ENCODE measurements around the gene DEPDC4. TPM values are rescaled to one million over a fixed set of nuclear protein-coding genes. Genes with fewer than 3 reads are reported as not detected.

DEPDC4 gene
- total and polyA plus RNA-seq, 2 of the 4 experiments (the other 2 are of a cell fraction) = 0.72 to 0.79 TPM

- no peak overlapping the region for H4K5ac ChIP-seq (ENCODE audit: low read depth, low read length)
- no peak overlapping the region for H3K14ac ChIP-seq (replicated peaks; ENCODE audit: low read depth, low read length)
- no peak overlapping the region for H3K27ac ChIP-seq (ENCODE audit: insufficient read depth, low read length)
- H2BK120ac ChIP-seq (ENCODE audit: low read depth, low read length) = no peak overlapping the region
- ChIA-PET POLR2A (ENCODE audit: unreplicated experiment) (no interaction called here), CTCF (no interaction called here)
- no peak overlapping the region for H3K4me3 ChIP-seq (ENCODE audit: insufficient read depth, low read depth, low read length)
- intact Hi-C loops (cut with micrococcal nuclease) (no loop called here), dilution Hi-C loops (cut with HindIII; ENCODE audit: low sequenced_read_pairs, unreplicated experiment) (no loop called here), in situ Hi-C loops (cut with MboI; ENCODE audit: low sequenced_read_pairs) (no loop called here)
- no peak overlapping the region for H2AK9ac ChIP-seq (replicated peaks; ENCODE audit: low read depth, low read length, poor library complexity)
- H3K4ac ChIP-seq (ENCODE audit: low read depth, low read length) = no peak overlapping the region
- DNase-seq (no peak), ATAC-seq (ENCODE audit: low read depth) (no peak)
- H3K4me2 ChIP-seq (ENCODE audit: low read depth, low read length) = no peak overlapping the region
- no peak for TF ChIP-seq RAD21 (IDR thresholded peaks at IDR 0.05; ENCODE audit: low read length)
- TF ChIP-seq NFE2L2 (IDR thresholded peaks at IDR 0.05; ENCODE audit: low read depth, low read length) = no peak
- no peak for TF ChIP-seq CEBPB (IDR thresholded peaks at IDR 0.05; ENCODE audit: low read depth, low read length)
- TF ChIP-seq CHD1 (IDR thresholded peaks at IDR 0.05; ENCODE audit: low read depth, low read length) = no peak
- TF ChIP-seq CTCF (conservative IDR thresholded peaks at IDR 0.05; ENCODE audit: low read depth, low read length) = no peak
- no peak for TF ChIP-seq MXI1 (IDR thresholded peaks at IDR 0.05; ENCODE audit: borderline replicate concordance, low read depth, low read length)
- TF ChIP-seq MAZ (IDR thresholded peaks at IDR 0.05; ENCODE audit: borderline replicate concordance, low read depth, low read length) = no peak
- no peak for TF ChIP-seq RFX5 (IDR thresholded peaks at IDR 0.05; ENCODE audit: low read depth, low read length)
- TF ChIP-seq POLR2A (IDR thresholded peaks at IDR 0.05; ENCODE audit: low read depth, low read length) = no peak
- TF ChIP-seq FOS (IDR thresholded peaks at IDR 0.05; ENCODE audit: low read depth, low read length) = no peak
- TF ChIP-seq RCOR1 (IDR thresholded peaks at IDR 0.05; ENCODE audit: insufficient replicate concordance, low read length) = no peak
- no peak for TF ChIP-seq ELK1 (IDR thresholded peaks at IDR 0.05; ENCODE audit: borderline replicate concordance, low read depth, low read length)
- no peak overlapping the region for H2BK5ac ChIP-seq (ENCODE audit: low read depth, low read length, poor library complexity, severe bottlenecking)
- no peak overlapping the region for H3K23ac ChIP-seq (ENCODE audit: low read depth, low read length)
- H2AK5ac ChIP-seq (ENCODE audit: low read depth, low read length) = no peak overlapping the region
- H3K79me1 ChIP-seq (ENCODE audit: low read depth in 1 of 2, low read length in 2 of 2) = peaks cover 8 to 19% of the 10 kb centered on the region in 2 experiments
- no peaks in the 10 kb centered on the region for H3K27me3 ChIP-seq (ENCODE audit: control insufficient read depth, insufficient read depth, low read length)
- H2BK20ac ChIP-seq (ENCODE audit: low read depth, low read length) = no peak overlapping the region
- H4K8ac ChIP-seq (ENCODE audit: low read depth in 2 of 2, low read length in 2 of 2) = no peak overlapping the region
- peaks cover 4% of the 10 kb centered on the region for H3K36me3 ChIP-seq (ENCODE audit: control insufficient read depth, insufficient read depth, low read length)
- no peak overlapping the region for H3K9ac ChIP-seq (ENCODE audit: low read depth, low read length)
- no peak overlapping the region for H3K18ac ChIP-seq (ENCODE audit: low read depth, low read length)
- H2AFZ ChIP-seq (replicated peaks; ENCODE audit: low read length, poor library complexity) = no peak overlapping the region
- no TSS peak for BruUV-seq (replicated peaks)
- H2BK15ac ChIP-seq (ENCODE audit: low read depth, low read length) = no peak overlapping the region
- no CpG with 5 or more reads among the region's 3 CpGs for WGBS, 2 experiments (ENCODE audit: extremely low coverage in 2 of 2, insufficient read length in 1 of 2)
- no peaks in the 10 kb centered on the region for H3K4me1 ChIP-seq (ENCODE audit: control insufficient read depth, insufficient read depth, low read length)
- H4K91ac ChIP-seq (ENCODE audit: insufficient read depth, low read depth, low read length) = no peak overlapping the region
- 0 out of 2 replicates have a peak, but pooled peaks cover 2% of the 10 kb centered on the region for H3K9me1 ChIP-seq (ENCODE audit: insufficient read depth, low read length)
- H3K56ac ChIP-seq (ENCODE audit: extremely low read depth, insufficient read depth, low read length) = no peak overlapping the region
- no peaks in the 10 kb centered on the region for H3K9me3 ChIP-seq (ENCODE audit: control insufficient read depth, insufficient read depth, low read length)
- no peaks in the 10 kb centered on the region for H4K20me1 ChIP-seq (ENCODE audit: insufficient read depth, low read length)
Observed at GRCh38 chr12:100290016-100290415, 23.1 kb upstream of the DEPDC4 start.

Measured in IMR-90 (cell line).